Loucy (cell line): ENCODE data around the gene BUB1B.

Experiments
- CTCF ChIP-seq: fragments of 200-600 bp; sonication (generic); conservative IDR thresholded peaks from 2 replicates; pipeline ENCODE4 v1.5.1; 2014; ENCODE audit warnings: mild to moderate bottlenecking, antibody characterized with exemption, low read length
- EZH2phosphoT487 ChIP-seq: fragments of 200-600 bp; IDR thresholded peaks from 2 replicates; pipeline ENCODE4 v1.6.1; 2018; ENCODE audit warnings: antibody characterized with exemption, mild to moderate bottlenecking, moderate library complexity, borderline replicate concordance

- no peak for TF ChIP-seq CTCF
- TF ChIP-seq EZH2phosphoT487: no peak
Observed at GRCh38 chr15:40146037-40146436, 14.8 kb upstream of the BUB1B start.
